GM12801 (cell line): ENCODE measurements around the gene ADAP2.

Experiments used
- TF ChIP-seq, protein P1 (sequence below): IDR thresholded peaks from one replicate; pipeline ENCODE4 v1.5.1; 2011; ENCODE audit warnings: control low read depth; ENCODE audit not compliant: insufficient read length; ENCODE audit errors: extremely low read depth

Gene ADAP2

DNA sequence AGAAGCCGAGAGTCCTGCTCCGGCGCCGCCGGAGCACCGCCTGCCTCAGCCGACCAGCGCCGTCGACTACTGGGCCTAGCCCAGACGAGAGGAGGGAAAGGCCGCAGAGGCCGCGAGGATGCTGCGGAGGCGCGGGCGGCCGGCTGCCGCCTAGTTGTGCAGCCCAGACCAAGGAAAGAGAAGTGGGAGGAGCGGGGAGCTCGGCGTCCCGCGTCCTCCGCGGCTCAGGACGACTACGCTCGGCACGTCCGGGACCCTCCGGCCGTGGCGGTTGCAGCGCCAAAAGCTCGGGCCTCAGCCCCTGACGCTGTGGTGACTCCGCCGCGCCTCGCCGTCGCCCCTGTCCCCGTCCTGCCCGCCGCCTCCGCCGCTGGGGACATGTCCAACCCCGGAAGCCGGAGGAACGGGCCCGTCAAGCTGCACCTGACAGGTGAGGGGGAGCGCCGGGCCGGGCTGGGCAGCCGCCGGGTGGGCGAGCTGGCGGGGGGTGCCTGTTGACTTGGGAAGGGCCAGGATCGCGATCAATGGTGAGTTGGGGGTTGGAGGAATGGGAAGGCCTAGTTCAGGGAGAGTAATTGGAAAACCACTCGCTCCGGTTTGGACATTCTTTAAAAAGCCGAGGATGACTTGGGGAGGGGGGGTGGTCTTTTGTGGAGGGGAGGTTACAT, 86.8 kb downstream of the ADAP2 start:
- TF ChIP-seq, protein P1, sequence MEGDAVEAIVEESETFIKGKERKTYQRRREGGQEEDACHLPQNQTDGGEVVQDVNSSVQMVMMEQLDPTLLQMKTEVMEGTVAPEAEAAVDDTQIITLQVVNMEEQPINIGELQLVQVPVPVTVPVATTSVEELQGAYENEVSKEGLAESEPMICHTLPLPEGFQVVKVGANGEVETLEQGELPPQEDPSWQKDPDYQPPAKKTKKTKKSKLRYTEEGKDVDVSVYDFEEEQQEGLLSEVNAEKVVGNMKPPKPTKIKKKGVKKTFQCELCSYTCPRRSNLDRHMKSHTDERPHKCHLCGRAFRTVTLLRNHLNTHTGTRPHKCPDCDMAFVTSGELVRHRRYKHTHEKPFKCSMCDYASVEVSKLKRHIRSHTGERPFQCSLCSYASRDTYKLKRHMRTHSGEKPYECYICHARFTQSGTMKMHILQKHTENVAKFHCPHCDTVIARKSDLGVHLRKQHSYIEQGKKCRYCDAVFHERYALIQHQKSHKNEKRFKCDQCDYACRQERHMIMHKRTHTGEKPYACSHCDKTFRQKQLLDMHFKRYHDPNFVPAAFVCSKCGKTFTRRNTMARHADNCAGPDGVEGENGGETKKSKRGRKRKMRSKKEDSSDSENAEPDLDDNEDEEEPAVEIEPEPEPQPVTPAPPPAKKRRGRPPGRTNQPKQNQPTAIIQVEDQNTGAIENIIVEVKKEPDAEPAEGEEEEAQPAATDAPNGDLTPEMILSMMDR = no peak
